HG02970 (cell line): ENCODE measurements around the gene KNSTRN.

Experiments
- ATAC-seq: cut with Tn5 transposase; IDR thresholded peaks from one replicate; pipeline ENCODE4 v1.9.1; 2021; ENCODE audit warnings: mild to moderate bottlenecking, moderate library complexity, moderate number of reproducible peaks; ENCODE audit not compliant: unreplicated experiment, low FRiP score

KNSTRN gene

DNA sequence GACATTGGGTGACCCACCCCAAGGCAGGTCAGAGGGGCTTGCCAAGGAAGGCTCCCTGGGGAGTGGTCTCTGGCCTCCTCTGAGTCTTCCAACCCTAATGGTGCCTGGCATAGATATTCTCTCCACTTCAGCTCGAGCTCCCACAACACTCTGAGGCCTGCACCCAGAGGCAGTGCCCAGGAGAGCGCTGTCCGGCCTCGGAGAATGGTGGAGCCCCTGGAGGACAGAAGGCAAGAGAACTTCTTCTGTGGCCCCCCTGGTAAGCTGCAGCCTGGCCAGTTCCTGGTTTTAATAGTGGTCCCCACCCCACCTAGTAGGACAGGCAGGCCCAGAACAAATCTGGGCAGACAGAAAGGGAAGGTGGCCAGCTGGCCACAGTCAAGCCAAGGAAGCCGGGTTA is 17.5 kb upstream of the KNSTRN start:
- ATAC-seq, result no peak

DNA sequence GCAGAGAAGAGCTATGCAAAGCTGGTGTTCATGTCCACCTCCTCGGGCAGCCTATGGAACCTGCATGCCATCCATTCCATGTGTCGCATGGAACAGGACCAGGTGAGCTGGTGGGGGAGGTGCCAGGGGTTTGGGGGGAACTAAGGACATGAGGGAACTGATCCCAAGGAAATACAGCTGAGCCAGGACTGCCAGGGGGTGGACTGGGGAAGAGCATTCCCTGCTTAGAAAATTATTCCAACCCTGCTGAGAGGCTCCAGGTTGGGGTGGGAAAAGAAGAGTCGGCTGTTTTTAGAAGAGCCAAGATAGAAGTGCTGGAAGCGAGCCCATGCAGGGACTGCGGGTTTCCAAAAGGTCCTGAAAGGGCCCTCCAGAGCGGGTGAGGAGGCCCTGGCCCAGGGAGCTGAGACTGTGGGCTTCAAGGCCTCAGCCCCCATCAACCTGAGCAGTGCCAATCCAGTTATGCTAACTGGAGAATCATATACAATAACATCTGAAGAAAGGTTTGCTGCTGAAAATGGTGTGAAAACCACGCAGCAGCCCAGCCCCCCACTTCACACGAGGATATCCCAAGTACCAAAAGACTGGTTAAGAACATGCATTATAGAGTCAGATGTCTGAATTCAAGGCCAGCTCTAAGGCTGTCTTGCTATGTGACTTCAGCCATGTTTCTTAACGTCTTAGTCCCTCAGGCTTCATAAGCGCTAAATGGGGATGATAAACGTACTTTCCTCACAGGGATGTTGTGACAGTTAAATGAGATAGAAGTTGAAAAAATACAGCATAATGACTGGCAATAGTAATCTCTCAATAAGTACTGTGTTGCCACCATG is 16.7 kb upstream of the KNSTRN start:
- no peak for ATAC-seq

DNA sequence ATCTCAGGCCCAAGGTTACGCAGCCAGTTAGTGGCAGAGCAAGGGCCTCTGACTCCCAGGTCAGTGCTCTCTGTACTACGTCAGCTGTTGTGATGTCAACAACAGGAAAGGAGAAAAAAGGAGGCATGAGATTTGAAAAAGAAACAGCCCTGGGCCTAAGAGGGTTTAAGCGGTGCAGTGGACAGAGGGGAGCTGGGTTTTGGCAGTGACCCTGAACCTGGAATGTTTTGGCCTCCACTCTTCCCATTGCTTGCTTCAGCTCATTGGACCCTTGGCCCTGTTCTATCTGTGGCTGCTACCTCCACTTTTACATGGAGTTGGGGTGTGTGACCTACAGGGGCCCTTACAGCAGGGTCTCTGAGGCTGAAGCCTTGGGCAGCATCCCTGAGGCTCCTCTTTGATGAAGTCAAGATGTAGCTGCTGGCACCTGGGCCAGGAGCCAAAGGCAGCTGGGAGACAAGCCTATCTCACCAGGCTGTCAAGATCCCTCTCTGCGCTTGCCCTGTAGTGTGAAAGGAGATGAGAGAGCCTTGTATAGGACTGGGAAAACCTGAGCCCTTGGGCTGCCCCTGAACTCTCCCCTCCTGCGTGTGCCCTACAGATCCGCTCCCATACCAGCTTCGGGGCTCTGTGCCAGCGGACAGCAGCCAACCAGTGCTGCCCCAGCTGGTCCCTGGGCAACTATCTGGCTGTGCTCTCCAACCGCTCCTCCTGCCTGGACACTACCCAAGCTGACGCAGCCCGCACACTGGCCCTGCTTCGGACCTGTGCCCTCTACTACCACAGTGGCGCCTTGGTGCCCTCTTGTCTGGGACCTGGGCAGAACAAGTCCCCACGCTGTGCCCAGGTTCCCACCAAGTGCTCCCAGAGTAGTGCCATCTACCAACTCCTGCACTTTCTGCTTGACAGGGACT is 15.8 kb upstream of the KNSTRN start:
- no peak for ATAC-seq

DNA sequence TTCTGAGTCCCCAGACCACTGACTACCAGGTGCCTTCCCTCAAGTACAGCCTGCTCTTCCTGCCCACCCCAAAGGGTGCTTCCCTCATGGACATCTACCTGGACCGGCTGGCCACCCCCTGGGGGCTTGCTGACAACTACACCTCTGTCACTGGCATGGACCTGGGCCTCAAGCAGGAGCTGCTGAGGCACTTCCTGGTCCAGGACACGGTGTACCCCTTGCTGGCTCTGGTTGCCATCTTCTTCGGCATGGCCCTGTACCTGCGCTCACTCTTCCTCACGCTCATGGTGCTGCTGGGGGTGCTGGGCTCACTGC is 15.2 kb upstream of the KNSTRN start:
- ATAC-seq, result no peak

DNA sequence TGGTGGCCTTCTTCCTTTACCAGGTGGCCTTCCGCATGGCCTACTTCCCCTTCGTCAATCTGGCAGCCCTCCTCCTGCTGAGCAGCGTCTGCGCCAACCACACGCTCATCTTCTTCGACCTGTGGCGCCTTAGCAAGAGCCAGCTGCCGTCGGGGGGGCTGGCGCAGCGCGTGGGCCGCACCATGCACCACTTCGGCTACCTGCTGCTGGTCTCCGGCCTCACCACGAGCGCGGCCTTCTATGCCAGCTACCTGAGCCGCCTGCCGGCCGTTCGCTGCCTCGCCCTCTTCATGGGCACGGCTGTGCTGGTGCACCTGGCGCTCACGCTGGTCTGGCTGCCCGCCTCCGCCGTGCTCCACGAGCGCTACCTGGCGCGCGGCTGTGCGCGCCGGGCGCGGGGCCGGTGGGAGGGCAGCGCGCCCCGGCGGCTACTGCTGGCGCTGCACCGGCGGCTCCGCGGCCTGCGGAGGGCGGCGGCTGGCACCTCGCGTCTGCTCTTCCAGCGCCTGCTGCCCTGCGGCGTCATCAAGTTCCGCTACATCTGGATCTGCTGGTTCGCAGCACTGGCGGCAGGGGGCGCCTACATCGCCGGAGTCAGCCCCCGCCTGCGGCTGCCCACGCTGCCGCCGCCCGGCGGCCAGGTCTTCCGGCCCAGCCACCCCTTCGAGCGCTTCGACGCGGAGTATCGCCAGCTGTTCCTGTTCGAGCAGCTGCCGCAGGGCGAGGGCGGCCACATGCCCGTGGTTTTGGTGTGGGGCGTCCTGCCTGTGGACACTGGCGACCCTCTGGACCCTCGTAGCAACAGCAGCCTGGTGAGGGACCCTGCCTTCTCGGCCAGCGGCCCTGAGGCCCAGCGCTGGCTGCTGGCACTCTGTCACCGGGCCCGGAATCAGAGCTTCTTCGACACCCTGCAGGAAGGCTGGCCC is 14.6 kb upstream of the KNSTRN start:
- peak; percentile 69 for ATAC-seq

DNA sequence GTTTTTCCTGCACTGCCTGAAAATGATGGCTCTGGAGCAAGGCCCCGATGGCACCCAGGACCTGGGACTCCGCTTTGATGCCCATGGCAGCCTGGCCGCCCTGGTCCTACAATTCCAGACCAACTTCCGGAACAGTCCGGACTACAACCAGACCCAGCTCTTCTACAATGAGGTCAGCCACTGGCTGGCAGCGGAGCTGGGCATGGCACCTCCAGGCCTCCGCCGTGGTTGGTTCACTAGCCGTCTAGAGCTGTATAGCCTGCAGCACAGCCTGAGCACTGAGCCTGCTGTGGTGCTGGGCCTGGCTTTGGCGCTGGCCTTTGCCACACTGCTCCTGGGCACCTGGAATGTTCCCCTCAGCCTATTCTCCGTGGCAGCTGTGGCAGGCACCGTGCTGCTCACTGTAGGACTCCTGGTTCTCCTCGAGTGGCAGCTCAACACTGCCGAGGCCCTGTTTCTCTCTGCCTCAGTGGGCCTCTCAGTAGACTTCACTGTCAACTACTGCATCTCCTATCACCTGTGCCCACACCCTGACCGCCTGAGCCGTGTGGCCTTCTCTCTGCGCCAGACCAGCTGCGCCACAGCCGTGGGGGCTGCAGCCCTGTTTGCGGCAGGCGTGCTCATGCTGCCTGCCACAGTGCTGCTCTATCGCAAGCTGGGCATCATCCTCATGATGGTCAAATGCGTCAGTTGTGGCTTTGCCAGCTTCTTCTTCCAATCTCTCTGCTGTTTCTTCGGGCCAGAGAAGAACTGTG is 13.6 kb upstream of the KNSTRN start:
- ATAC-seq, result no peak

DNA sequence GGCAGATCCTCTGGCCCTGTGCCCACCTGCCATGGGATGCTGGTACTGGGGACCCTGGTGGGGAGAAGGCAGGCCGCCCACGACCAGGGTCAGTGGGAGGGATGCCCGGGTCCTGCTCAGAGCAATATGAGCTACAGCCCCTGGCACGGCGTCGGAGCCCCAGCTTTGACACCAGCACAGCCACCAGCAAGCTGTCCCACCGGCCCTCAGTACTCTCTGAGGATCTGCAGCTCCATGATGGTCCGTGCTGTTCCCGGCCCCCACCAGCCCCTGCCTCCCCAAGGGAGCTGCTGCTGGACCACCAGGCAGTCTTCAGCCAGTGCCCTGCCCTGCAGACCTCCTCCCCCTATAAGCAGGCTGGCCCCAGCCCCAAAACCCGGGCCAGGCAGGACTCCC is 13.0 kb upstream of the KNSTRN start:
- no peak for ATAC-seq

DNA sequence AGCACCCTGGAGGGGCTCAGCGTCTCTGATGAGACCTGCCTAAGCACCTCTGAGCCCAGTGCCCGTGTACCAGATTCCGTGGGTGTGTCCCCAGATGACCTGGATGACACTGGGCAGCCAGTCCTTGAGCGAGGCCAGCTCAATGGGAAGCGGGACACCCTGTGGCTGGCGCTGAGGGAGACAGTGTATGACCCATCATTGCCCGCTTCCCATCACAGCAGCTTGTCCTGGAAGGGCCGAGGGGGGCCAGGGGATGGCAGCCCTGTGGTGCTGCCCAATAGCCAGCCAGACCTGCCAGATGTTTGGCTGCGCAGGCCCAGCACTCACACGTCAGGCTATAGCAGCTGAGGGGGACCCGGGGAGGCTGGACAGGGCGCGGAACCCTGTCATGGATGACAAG is 12.6 kb upstream of the KNSTRN start:
- ATAC-seq, result no peak

DNA sequence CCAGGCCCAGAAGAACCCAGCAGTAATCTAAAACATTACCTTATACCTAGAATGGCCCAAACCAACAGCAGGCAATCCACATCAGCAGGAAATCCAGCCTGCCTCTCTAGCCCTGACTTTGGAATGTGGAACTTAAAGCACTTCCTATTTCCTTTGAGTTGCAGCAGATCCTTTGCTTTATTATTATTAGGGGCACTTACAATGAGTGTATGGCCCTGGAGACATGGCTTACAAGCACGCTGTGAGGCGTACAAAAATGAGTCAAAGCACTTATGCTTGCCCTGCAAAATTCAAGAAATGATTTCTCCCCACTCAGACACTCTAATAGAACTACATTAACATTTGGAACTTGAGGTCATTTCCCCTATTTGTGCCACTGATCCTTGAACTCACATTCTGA is 9.5 kb upstream of the KNSTRN start:
- no peak for ATAC-seq

DNA sequence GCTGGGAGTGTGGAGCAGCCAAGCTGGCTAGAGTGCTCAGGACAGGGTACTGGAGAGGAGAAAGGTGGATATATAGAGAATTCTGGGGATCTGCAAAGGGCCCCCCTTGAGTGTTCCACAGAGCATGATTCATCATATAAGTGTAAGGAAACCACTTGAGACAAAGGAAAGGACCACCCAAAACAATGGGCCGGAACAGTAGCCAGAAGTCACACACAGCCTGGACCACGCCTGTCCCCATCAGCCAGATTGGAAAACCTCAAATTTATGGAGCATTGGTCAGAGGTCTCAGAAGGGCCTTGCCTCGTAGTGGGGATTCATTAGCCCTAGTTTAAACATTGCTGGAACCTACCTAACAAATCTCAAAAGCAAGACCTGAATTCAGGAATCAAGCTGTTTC is 4.9 kb upstream of the KNSTRN start:
- ATAC-seq, result no peak

DNA sequence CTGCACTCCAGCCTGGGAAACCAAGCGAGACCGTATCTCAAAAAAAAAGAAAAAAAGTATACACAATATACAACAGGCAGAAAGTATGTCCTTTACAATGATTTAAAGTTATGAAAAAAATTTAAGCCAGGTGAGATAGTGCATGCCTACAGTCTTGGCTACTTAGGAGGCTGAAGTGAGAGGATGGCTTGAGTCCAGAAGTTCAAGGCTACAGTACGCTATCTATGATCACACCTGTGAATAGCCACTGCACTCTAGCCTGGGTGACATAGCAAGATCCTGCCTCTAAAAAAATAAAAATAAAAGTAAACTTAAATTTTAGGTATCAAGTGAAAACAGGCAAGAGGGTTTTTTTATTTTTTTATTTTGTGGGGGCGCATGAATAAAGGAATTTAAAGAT is 3.1 kb upstream of the KNSTRN start:
- ATAC-seq, result no peak

DNA sequence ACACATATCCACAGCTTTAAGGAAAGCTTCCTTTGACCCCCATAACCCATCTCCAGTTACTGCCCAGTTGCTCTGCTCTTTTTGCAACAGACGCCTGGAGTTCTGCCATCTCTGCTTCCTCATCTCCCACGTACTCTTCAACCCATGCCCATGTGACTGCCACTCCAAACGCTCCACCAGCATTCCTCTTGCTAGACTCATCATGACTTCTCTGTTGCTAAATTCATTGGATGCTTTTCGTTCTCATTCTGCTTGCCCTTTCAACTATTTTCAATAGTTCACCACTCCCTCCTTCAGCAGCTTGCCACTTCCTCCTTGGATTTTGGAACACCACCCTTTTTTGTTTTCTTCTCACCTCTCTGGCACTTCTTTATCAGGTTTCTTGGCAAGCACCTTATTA is 2.7 kb upstream of the KNSTRN start:
- no peak for ATAC-seq

DNA sequence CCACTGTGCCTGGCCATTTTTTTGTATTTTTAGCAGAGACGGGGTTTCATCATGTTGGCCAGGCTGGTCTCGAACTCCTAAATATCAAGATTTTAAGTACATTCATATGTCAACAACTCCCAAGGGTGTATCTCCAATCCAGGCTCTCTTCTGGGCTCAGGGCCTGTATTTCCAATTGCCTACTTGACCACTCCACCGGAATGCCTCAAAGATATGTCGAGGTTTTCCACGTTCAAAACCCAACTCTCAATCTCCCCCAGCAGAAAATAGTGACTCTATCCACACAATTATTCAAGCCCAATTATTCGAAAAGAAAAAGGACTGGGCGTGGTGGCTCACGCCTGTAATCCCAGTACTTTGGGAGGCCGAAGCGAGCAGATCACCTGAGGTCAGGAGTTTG is 1.9 kb upstream of the KNSTRN start:
- no peak for ATAC-seq

DNA sequence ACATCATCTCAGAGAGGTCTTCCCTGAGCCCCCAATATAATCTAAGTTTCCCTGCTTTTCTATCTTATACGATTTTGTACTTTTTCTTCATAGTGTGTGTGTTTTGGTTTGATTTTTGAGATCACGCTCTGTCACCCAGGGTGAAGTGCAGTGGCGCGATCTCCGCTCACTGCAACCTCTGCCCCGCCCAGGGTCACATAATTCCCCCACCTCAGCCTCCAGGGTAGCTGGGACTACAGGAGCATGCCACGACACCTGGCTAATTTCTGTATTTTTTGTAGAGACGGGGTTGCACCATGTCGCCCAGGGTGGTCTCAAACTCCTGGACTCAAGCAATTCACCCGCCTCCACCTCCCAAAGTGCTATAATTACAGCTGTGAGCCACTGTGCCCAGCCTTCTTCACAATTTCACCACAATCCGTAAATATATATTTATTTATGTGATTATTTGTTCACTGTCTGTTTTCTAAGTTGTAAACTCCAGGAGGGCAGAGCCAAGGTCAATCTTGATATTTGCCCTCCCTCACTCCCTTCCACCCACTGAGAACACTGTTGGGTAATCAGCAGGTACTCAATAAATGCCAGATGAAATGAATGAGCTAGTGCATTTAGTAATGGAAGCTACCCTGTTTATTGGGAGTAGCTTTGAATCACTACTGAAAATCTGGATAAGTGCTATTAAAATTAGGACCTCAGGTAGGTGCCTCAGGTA is 547 bp upstream of the KNSTRN start:
- ATAC-seq, result no peak

DNA sequence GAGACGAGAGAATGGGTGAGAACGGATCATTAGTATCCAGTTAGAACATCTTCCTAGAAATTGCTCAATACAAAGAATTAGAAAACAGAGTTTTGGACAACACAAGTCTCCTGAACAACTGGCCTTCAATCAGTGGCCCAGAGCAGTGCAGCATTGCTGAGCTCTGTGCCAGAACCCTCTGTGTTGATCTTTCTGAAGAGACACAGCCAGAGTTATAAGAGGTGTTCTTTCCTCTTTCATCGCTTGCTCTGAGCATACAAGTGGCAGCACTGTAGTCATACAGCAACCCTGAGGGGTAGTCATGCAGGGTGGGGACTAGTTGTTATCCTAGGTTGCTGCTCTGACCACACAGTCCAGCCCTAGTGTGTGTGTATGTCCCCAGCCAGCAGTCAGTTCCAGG is 4.0 kb downstream of the KNSTRN start:
- ATAC-seq, result no peak

DNA sequence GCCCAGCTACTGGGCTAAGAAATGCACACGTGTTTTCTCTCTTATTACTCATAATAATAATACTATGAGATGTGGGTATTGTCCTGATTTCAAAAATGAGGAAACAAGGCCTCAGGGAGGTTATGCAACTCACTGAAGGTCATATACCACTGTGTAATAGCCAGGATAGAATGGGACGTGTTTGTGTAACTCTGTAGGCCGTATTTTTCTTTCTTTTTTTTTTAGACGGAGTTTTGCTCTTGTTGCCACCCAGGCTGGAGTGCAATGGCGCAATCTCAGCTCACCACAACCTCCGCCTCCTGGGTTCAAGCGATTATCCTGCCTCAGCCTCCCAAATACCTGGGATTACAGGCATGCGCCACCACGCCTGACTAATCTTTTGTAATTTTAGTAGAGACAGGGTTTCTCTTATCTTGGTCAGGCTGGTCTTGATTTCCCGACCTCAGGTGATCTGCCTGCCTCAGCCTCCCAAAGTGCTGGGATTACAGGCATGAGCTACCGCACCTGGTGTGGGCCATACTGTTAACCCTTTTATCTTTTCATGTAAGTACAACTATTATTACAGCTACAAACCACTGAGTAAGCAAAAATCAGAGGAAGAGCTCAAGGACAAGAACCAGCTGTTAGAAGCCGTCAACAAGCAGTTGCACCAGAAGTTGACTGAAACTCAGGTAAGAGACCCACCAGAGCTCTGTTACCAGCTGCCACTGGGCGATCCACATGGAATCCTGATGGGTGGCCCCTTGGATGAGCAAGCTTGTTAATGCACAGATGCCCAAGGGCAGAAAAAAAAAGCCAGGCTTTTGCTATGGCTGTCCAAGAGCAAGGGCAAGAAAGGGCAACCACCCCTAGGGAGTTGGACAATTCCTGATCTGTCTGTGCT is 6.7 kb downstream of the KNSTRN start:
- ATAC-seq, result no peak

DNA sequence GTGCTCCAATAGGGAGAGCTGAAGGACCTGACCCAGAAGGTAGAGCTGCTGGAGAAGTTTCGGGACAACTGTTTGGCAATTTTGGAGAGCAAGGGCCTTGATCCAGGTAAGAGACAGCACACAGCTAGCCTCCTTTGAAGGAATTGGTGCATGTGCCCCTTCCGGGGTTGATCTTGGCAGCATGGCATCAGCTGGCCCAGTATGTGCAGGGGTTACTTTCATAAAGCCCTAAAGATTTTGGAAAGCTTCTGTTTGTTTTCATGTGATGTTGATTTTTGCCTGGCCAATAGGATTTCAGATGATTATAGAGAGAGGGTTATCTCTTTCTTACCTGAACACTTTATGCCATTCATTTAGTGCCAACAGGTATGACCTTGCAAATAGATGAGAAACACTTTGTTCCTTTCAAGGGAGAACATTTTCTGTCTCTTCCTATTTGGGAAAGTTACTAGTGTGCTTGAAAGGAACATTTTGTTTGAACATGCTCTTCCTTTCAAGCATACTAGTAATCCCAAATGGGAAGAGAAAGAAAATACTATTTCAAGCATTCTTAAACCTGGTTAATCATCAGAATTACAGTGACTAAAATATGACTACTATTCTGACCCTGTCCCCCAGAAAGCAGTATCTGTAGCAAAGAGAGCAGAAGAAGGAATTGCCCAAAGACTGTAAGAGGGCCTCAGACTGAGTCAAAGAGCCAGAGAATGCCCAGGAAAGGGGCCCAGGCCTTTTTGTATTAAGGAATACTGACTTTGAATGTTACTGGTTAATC is 7.5 kb downstream of the KNSTRN start:
- ATAC-seq, result no peak
